DMS 273 treated with DMSO at 0.1 percent for 48 hours (cell line): Measurements from ENCODE around the gene JMY.

ENCODE experiments used
- DNase-seq: peaks from one replicate; lab custom pipeline; 2025; lab: John Stamatoyannopoulos, UW

The JMY gene

DNA sequence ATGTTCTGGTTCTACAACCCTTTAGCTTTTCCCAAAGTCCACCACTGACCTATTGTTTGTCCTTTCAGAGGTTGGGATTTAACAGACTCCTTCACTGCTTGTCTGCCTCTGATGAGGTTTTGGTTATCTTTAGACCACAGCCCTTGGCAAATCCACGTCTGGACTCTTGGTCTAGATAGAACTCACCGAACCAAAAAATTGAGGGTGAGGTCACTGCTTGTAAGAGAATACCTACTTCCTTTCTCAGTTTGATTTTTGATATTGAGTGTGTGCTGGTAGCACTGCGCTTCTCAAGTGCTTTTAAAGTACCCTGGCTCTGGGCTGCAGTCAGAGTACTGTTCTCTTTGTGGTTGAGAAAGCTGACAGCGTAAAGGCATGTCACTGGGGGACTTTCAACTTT, 61.7 kb downstream of the JMY start:
- no peak for DNase-seq

DNA sequence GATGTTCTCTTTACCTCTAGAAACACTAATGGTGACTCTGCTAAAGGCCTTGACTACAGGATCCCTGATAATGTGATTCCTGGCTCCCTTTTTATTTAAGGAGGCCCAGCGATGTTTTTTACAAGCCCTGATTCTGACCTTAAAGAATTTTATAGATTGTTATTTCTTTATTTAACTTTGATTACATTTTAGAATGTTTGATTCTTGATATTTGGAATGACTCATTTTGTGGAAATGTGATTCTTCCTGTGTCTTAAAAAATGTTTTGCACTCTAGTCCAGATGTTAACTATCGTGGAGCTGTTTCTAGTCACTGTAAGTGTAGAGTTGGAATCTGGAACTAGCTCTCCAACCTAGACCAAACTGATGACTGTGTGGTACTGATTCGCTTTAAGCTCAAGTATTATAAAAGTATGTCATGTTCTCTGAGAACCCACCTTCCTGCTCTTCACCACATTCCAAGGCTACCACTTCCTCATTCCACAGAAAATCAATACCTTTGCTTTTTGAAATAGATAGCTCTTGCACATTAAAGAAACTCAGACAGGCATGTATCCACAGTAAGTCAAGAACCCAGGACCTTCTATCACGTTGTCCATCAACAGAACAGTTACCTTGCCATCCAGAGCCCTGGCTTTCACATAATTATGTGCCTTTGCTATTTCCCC, 65.2 kb downstream of the JMY start:
- no peak for DNase-seq

DNA sequence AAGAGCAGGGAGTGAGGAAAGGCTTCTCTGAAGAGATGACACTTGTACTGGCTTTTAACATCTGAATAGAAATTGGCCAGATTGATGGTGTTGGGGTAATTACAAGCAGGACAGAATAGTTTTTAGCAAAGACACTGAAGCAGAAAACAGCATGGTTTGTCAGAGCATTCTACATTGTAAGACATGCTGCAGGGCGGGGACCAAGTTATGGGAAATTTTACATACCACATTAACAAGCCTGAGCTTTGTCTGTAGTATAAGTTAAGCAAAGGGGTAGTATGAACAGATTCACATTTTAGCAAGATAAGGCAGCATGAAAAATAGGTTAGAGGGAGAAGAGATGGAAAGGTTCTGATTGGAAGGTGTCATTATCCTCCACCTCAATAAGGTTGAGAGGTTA, 66.5 kb downstream of the JMY start:
- DNase-seq, result no peak

DNA sequence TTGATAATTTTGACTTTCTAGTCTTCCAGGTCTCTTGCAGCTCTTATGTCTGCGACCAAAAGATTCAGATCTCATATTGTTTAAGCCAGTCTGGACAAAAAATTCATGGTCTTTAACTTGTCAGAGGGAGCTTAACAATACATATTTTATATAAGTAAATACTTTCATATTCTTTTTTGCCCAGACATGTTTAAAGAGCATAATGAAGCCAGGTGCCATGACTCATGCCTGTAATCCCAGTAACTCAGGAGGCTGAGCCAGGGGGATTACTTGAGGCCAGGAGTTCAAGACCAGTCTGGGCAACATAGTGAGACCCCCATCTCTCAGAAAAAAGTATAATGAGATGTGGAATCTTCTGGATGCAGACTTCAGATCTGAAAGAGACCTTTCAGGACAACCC, 69.8 kb downstream of the JMY start:
- no peak for DNase-seq

DNA sequence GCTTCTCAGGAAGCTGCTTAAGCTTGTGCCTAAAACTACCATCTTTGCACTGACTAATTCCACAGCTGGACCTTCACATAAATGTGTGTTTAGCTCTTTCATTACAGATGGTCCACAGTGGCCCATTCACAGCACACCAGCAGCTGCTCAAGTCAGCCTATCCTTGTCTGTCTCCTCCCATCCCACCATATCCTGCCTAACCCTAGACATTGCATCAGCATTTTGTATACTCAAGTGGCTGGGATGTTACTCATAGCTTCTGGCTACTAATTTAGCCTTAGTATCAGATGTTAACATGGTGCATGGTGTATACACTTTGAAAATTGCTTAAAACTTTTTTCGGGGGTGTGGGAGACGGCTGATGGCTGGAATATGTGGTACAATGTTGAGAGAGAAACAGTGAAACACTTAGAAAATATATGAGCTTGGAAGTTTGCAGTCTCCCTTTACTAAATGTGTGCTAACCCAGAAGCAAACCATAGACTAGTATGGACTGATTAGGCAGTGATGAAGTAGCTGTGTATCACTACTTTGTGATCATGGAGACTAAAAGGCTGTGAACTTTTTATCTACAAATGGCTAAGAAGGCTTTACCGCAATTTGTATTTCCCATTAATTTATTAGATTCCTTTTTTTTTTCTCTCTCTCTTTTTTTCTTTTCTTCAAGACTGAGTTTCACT, 83.1 kb downstream of the JMY start:
- DNase-seq, result no peak

DNA sequence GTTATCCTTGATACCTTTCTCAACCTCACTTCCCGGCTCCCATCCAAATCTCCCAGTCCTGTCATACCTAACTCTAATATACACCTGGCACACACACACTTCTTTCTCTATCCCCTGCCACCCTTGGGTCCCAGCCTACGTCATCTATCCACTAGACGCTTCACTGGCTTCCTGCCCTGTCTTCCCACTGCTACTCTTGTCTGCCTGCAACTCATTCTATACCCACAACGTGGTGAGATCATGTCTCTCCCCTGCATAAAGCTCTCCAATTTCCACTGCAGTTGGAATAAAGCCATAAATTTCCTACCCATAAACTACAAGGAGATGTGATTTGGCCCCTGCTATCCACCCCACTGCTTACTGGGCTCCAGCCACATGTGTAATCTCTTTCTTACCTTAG, 93.5 kb downstream of the JMY start:
- no peak for DNase-seq

DNA sequence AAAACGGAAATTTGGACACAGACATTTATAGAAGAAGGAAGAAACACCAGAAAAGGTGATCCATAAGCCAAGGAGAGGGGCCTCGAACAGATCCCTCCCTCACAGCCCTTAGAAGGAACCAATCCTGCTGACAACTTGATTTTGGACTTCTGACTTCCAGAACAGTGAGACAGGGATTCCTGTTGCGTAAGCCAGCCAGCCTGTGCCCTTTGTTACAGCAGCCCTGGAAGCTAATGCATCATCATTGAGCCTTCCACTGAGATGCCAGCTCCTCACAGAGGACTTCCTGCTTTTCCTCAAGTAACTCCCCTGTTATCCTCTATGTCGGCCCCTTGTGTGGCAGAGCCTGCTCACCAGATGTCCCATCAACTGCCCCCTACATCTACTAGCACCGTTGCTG, 94.1 kb downstream of the JMY start:
- DNase-seq, result no peak

DNA sequence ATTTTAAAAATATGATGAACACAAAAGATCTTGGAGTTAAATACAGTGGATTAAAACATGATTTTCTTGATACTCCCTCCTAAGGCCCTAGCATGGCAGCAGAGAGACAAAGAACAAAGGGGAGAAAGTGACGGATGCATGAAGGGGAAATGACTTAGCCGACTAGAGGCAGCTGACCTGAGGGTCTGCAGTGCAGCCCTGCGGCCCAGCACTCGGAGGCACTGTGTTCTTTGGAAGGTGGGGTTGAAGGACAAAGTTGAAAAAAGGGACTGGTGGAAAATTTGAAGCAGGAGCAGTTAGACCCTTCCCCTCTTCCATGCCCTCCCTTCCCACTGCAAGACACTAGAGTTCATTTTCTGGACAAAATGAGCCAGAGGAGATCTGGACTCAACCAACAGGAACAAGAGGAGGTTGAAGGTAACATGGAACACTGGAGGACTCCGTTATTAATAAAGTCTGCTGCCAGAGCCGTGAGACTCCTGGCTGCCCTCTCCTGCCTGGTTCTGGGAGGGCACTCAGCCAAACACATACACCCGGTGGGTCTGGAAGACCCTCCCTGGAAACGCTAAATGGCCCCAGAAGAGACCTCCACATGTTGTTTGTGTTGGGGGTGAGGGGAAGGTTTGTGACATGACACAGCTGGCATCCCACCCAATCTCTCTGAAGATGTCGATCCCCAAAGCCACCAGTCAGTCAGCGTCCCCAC, 98.1 kb downstream of the JMY start:
- no peak for DNase-seq

DNA sequence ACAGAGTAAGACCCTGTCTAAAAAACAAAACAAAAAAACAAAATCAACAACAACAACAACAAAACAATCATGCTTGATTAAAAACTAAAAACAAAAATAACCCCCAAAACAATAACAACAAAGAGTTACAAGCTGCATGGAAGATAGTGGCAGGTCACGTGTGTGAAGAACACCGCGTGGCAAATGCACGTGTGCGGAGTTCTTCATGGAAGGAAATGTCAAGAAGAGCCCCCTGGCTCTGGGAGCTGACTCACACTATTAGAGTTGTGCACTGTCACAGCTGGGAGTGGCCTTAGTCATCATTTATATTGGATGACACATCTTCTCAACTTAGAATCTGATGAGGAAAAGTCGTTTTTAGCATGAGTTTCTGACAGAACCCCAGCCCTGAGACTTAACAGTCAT, 110.5 kb downstream of the JMY start:
- no peak for DNase-seq

DNA sequence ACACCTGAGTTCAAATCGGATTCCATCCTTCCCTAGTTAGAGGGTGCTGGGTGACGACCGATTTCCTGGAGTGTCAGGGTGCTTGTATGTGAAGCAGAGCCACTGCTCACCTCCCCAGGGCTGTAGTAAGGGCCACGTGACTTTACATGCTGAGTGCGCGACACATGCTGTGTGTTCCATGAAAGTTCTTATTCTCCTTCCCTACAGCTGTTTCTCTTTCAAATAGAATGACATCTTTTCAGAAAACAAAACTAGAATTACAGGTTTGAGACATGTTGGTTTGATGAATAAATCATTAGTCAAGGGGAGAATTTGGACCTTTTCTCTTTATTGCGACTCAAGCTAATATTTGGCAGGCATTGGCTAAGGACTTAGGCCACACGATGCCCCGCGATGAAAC, 113.1 kb downstream of the JMY start:
- DNase-seq, result no peak

DNA sequence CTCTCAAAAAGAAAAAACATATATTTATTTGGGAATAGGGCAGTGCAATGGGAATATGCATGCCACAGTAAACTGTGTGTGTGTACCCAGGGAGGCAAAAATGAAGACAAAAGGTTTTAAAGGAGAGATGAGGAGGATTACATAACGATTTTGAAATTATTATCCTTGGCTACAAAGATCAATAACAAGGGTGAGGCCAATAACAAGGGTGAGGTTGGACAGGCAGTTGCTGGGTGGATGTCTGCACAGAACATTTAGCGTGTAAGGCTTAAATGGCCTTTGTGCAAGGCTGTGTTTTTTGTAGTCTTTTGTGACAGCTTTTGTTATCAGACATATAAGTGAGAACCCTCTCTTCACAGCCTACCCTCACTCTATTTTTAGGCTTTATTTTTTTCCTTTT, 114.0 kb downstream of the JMY start:
- no peak for DNase-seq

DNA sequence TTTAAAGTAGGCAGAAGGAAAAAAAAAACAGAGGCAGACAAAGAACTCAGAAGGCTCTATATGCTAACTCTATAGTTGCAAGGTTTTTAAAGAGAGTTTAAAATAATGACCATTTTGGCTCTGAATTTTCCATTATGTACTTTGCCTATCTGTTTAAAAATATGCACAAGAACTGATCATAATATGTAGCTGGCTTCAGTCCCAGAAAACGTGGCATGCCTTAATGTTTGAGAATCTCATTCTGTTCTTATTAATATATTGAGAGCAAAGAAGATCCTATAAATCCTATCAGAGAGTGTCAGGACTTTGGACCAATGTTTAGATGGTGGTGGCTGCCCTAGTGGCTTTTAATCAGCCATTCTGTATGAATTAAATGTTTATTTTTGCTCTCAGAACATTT, 121.5 kb downstream of the JMY start:
- DNase-seq, result no peak
